Osteoblast (primary cell): Measurements from ENCODE around the gene IBTK. TPM values are rescaled to one million over a fixed set of nuclear protein-coding genes. Genes with fewer than 3 reads are reported as not detected.
A peak's percentile ranks its signal among the peaks of the same experiment; 100 is the strongest.
"Not testable (repeated sequence)": the region's sequence is repeated elsewhere in the genome, so short reads cannot be mapped to it uniquely, and the experiment has no call there.

Experiments
- DNase-seq: peaks from one replicate; pipeline ENCODE4 v3.0.0; 2011; ENCODE audit warnings: low spot score, mixed read lengths; ENCODE audit not compliant: insufficient read length; ENCODE audit errors: missing footprints
- H2AFZ ChIP-seq: 2 replicates; pipeline ENCODE4 v1.6.0; 2011; ENCODE audit warnings: mild to moderate bottlenecking, low read length
- H3K27ac ChIP-seq: 2 replicates; pipeline ENCODE4 v1.5.1; 2011; ENCODE audit warnings: mild to moderate bottlenecking, low read depth, low read length, moderate library complexity
- H3K27me3 ChIP-seq: 2 replicates; pipeline ENCODE4 v1.6.0; 2012; ENCODE audit warnings: mild to moderate bottlenecking, control low read depth, inconsistent platforms, low read length, moderate library complexity; ENCODE audit not compliant: insufficient read depth
- H3K36me3 ChIP-seq: 2 replicates; pipeline ENCODE4 v1.5.1; 2011; ENCODE audit warnings: mild to moderate bottlenecking, low read length, control low read depth, moderate library complexity; ENCODE audit not compliant: insufficient read depth
- H3K4me1 ChIP-seq: 2 replicates; pipeline ENCODE4 v1.5.1; 2011; ENCODE audit warnings: mild to moderate bottlenecking, low read length, control low read depth, moderate library complexity; ENCODE audit not compliant: insufficient read depth
- H3K4me2 ChIP-seq: 2 replicates; pipeline ENCODE4 v1.6.0; 2011; ENCODE audit warnings: mild to moderate bottlenecking, low read length; ENCODE audit not compliant: insufficient read depth
- H3K4me3 ChIP-seq: fragments of 200-600 bp; sonication (generic); 3 replicates; pipeline ENCODE4 v1.5.1; 2012; ENCODE audit warnings: mild to moderate bottlenecking, low read length, inconsistent platforms; ENCODE audit not compliant: insufficient read depth
- H3K79me2 ChIP-seq: 2 replicates; pipeline ENCODE4 v1.6.0; 2012; ENCODE audit warnings: mild to moderate bottlenecking, low read length, control low read depth, inconsistent platforms; ENCODE audit not compliant: insufficient read depth
- H3K9me3 ChIP-seq: 2 replicates; pipeline ENCODE4 v1.5.1; 2011; ENCODE audit warnings: low read depth, low read length, control low read depth
- H4K20me1 ChIP-seq: 2 replicates; pipeline ENCODE4 v1.6.0; 2012; ENCODE audit warnings: mild to moderate bottlenecking, low read length, control low read depth; ENCODE audit not compliant: insufficient read depth
- CTCF ChIP-seq: IDR thresholded peaks from 2 replicates; pipeline ENCODE4 v1.5.1; 2011; ENCODE audit warnings: mild to moderate bottlenecking, low read depth, low read length, moderate library complexity; ENCODE audit errors: extremely low read depth
- total RNA-seq: library from RNA; depleted of rRNA; stranded (reverse); fragments of >200 nt; gene quantifications from 2 replicates; pipeline ENCODE4 v1.2.3, GENCODE V29; 2012

Gene IBTK, protein sequence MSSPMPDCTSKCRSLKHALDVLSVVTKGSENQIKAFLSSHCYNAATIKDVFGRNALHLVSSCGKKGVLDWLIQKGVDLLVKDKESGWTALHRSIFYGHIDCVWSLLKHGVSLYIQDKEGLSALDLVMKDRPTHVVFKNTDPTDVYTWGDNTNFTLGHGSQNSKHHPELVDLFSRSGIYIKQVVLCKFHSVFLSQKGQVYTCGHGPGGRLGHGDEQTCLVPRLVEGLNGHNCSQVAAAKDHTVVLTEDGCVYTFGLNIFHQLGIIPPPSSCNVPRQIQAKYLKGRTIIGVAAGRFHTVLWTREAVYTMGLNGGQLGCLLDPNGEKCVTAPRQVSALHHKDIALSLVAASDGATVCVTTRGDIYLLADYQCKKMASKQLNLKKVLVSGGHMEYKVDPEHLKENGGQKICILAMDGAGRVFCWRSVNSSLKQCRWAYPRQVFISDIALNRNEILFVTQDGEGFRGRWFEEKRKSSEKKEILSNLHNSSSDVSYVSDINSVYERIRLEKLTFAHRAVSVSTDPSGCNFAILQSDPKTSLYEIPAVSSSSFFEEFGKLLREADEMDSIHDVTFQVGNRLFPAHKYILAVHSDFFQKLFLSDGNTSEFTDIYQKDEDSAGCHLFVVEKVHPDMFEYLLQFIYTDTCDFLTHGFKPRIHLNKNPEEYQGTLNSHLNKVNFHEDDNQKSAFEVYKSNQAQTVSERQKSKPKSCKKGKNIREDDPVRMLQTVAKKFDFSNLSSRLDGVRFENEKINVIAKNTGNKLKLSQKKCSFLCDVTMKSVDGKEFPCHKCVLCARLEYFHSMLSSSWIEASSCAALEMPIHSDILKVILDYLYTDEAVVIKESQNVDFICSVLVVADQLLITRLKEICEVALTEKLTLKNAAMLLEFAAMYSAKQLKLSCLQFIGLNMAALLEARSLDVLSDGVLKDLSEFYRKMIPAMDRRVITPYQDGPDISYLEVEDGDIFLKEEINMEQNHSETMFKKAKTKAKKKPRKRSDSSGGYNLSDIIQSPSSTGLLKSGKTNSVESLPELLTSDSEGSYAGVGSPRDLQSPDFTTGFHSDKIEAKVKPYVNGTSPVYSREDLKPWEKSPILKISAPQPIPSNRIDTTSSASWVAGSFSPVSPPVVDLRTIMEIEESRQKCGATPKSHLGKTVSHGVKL (N-terminal part only)
- 70.6 and 72.8 TPM in 2 replicates for total RNA-seq

GRCh38 chr6:82247505-82248272 is at the start of gene IBTK:
Gene IBTK (minus strand): TSS chr6:82247744. CDS start chr6:82240486, 7,258 bp downstream.
- Histone ChIP-seq H3K4me3 (peak within 1 kb of the TSS; percentile 87), H4K20me1 (peaks cover 10% of the 10 kb centered on the region), H3K9me3 (no peaks in the 10 kb centered on the region), H3K27me3 (no peaks in the 10 kb centered on the region), H3K36me3 (peaks cover 3% of the 10 kb centered on the region), H3K4me1 (peaks cover 18% of the 10 kb centered on the region), H3K4me2 (peak within 1 kb of the TSS; percentile 85), H3K27ac (peak within 1 kb of the TSS; percentile 95), H2AFZ (peak within 1 kb of the TSS; percentile 95), H3K79me2 (peaks cover 54% of the 10 kb centered on the region)
- TF ChIP-seq CTCF: no peak
- peak; percentile 97 for DNase-seq

DNA sequence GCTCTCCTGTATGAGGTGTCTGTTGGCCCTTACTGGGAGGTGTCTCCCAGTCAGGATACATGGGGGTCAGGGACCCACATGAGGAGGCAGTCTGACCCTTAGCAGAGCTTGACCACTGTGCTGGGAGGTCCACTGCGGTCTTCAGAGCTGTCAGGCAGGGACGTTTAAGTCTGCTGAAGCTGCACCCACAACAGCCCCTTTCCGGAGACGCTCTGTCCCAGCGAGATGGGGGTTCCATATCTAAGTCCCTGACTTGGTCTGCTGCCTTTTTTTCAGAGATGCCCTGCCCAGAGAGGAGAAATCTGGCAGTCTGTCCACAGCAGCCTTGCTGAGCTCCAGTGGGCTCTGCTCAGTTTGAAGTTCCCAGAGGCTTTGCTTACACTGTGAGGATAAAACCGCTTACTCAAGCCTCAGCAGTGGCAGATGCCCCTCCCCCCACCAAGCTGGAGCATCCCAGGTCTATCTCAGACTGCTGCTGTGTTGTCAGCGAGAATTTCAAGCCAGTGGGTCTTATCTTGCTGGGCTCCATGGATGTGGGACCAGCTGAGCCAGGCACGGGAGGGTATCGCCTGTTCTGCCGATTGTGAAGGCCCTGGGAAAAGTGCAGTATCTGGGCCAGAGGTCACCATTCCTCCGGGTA is 36.3 kb upstream of the IBTK start:
- H3K4me1 ChIP-seq: no peaks in the 10 kb centered on the region
- H3K4me2 ChIP-seq: no peak overlapping the region
- no peaks in the 10 kb centered on the region for H3K36me3 ChIP-seq
- H3K27me3 ChIP-seq: peaks cover 3% of the 10 kb centered on the region
- no peaks in the 10 kb centered on the region for H3K79me2 ChIP-seq
- no peaks in the 10 kb centered on the region for H4K20me1 ChIP-seq
- no peak for DNase-seq
- H3K27ac ChIP-seq: no peak overlapping the region
- TF ChIP-seq CTCF: no peak
- H3K9me3 ChIP-seq: no peaks in the 10 kb centered on the region
- H2AFZ ChIP-seq: no peak overlapping the region
- no peak overlapping the region for H3K4me3 ChIP-seq

DNA sequence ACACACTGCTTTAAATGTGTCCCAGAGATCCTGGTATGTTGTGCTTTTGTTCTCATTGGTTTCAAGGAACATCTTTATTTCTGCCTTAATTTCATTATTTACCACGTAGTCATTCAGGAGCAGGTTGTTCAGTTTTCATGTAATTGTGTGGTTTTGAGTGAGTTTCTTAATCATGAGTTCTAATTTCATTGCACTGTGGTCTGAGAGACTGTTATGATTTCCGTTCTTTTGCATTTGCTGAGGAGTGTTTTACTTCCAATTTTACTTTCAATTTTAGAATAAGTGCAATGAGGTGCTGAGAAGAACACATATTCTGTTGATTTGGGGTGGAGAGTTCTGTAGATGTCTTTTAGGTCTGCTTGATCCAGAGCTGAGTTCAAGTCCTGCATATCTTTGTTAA is 34.0 kb upstream of the IBTK start:
- not testable (repeated sequence) for DNase-seq, H3K27ac ChIP-seq, H3K79me2 ChIP-seq, H4K20me1 ChIP-seq, H2AFZ ChIP-seq, H3K4me2 ChIP-seq, H3K4me3 ChIP-seq, H3K4me1 ChIP-seq, H3K9me3 ChIP-seq, H3K36me3 ChIP-seq, H3K27me3 ChIP-seq

DNA sequence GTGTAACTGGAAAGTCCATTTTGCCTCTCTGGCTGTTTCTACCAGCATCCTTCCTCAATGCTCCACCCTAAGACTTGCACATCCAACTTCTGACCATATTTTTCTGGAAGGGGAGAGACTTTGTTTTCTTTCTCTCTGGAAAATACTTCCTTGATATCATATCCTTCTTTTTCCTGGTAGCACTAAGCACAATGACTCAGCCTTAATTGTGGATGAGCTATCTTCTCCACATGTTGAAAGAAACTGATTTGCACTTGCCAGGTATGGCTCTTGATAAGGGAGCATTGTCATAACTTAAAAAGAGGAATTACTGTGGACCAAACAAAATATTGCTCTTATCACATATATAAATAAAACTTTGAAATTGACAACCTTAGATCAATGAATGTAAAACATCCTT is 30.1 kb upstream of the IBTK start:
- Histone ChIP-seq H3K4me1 (no peaks in the 10 kb centered on the region), H3K4me2 (no peak overlapping the region), H3K27me3 (no peaks in the 10 kb centered on the region), H3K4me3 (no peak overlapping the region), H4K20me1 (no peaks in the 10 kb centered on the region), H2AFZ (no peak overlapping the region), H3K9me3 (no peaks in the 10 kb centered on the region), H3K36me3 (no peaks in the 10 kb centered on the region), H3K79me2 (no peaks in the 10 kb centered on the region), H3K27ac (no peak overlapping the region)
- DNase-seq: no peak
- no peak for TF ChIP-seq CTCF
